ENCODE results near the gene ARHGEF28.

The ARHGEF28 gene

DNA sequence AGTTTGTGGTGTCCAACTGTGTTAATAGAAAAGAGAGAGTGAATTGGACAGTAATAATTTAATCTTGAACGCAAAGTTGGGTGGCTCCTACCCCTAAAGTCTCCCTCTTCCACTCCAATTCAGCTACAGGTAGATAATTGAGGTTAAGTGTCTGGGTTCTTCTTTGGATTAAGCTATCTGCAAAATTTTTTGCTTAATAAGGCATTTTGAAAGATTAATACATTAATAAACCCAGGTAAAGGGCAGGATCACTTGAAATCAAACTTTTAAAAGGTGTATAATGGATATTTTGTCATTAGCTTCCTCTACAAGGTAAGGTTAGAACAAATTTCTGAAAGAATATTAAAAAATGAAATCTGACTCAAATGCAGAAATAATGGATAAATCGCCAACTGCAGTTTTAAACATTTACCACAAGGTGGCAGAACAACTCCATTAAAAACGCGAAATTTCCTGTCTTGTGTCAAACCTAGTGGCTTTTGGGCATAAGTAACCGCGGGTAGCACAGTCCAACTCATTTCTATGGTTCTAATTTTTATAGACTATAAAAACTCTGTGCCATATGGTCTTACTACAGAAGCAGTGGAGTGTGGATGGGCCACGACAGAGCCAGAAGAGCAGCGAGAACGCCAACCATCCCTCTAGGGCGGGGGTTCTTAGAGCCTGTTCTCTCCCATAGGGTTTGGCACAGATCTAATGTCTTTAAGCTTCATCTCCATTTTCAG is 276.5 kb downstream of the ARHGEF28 start:
- no peaks in the 10 kb centered on the region for H3K36me3 ChIP-seq (ENCODE audit: control insufficient read depth, insufficient read depth, low read length)
- no peak overlapping the region for H3K4me3 ChIP-seq (replicated peaks; ENCODE audit: low read depth, low read length)
- no peaks in the 10 kb centered on the region for H3K27me3 ChIP-seq (replicated peaks; ENCODE audit: control insufficient read depth, insufficient read depth, low read length)
- TF ChIP-seq, protein P1, sequence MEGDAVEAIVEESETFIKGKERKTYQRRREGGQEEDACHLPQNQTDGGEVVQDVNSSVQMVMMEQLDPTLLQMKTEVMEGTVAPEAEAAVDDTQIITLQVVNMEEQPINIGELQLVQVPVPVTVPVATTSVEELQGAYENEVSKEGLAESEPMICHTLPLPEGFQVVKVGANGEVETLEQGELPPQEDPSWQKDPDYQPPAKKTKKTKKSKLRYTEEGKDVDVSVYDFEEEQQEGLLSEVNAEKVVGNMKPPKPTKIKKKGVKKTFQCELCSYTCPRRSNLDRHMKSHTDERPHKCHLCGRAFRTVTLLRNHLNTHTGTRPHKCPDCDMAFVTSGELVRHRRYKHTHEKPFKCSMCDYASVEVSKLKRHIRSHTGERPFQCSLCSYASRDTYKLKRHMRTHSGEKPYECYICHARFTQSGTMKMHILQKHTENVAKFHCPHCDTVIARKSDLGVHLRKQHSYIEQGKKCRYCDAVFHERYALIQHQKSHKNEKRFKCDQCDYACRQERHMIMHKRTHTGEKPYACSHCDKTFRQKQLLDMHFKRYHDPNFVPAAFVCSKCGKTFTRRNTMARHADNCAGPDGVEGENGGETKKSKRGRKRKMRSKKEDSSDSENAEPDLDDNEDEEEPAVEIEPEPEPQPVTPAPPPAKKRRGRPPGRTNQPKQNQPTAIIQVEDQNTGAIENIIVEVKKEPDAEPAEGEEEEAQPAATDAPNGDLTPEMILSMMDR (IDR thresholded peaks at IDR 0.05; ENCODE audit: insufficient read depth, low read length, poor library complexity, severe bottlenecking) = peak; percentile 47
- peak; percentile 60 for DNase-seq (ENCODE audit: extremely low read depth, insufficient read length)

GRCh38 chr5:73903169-73903568 is 277.2 kb downstream of the ARHGEF28 start:
- Histone ChIP-seq H3K27me3 (replicated peaks; ENCODE audit: control insufficient read depth, insufficient read depth, low read length) (no peaks in the 10 kb centered on the region), H3K4me3 (replicated peaks; ENCODE audit: low read depth, low read length) (no peak overlapping the region), H3K36me3 (ENCODE audit: control insufficient read depth, insufficient read depth, low read length) (no peaks in the 10 kb centered on the region)
- no peak for DNase-seq (ENCODE audit: extremely low read depth, insufficient read length)
- TF ChIP-seq, protein P1 (IDR thresholded peaks at IDR 0.05; ENCODE audit: insufficient read depth, low read length, poor library complexity, severe bottlenecking) = no peak

- TF ChIP-seq, protein P1 (IDR thresholded peaks at IDR 0.05; ENCODE audit: insufficient read depth, low read length, poor library complexity, severe bottlenecking) = no peak
- Histone ChIP-seq H3K4me3 (replicated peaks; ENCODE audit: low read depth, low read length) (no peak overlapping the region), H3K27me3 (replicated peaks; ENCODE audit: control insufficient read depth, insufficient read depth, low read length) (no peaks in the 10 kb centered on the region), H3K36me3 (ENCODE audit: control insufficient read depth, insufficient read depth, low read length) (no peaks in the 10 kb centered on the region)
- DNase-seq (ENCODE audit: extremely low read depth, insufficient read length) = no peak
These were observed 280.3 kb downstream of the ARHGEF28 start for GRCh38 chr5:73906277-73906676.

DNA sequence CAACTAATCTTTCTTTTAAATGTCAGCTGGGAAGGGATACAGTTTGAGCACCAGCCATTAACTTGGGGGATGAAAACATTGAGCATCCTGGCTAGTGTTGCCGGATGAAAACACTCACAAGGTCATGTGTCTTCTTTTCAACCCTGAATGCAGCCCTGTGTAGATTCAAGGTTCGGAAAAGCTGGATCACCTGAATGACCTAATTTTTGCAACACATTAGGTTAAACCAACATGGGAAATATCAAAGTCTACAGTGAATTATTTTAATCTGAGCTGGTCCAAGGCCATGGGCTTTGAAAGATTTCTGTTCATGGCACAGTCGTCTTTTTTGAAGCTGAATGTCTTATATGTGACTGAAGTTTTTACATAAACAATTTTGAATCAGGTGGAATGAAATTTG is 281.2 kb downstream of the ARHGEF28 start:
- TF ChIP-seq, protein P1 (IDR thresholded peaks at IDR 0.05; ENCODE audit: insufficient read depth, low read length, poor library complexity, severe bottlenecking) = no peak
- H3K4me3 ChIP-seq (replicated peaks; ENCODE audit: low read depth, low read length) = no peak overlapping the region
- H3K36me3 ChIP-seq (ENCODE audit: control insufficient read depth, insufficient read depth, low read length) = no peaks in the 10 kb centered on the region
- no peaks in the 10 kb centered on the region for H3K27me3 ChIP-seq (replicated peaks; ENCODE audit: control insufficient read depth, insufficient read depth, low read length)
- DNase-seq (ENCODE audit: extremely low read depth, insufficient read length) = no peak

GRCh38 chr5:73908395-73908794 is 282.4 kb downstream of the ARHGEF28 start:
- no peak overlapping the region for H3K4me3 ChIP-seq (replicated peaks; ENCODE audit: low read depth, low read length)
- TF ChIP-seq, protein P1 (IDR thresholded peaks at IDR 0.05; ENCODE audit: insufficient read depth, low read length, poor library complexity, severe bottlenecking) = no peak
- H3K36me3 ChIP-seq (ENCODE audit: control insufficient read depth, insufficient read depth, low read length) = no peaks in the 10 kb centered on the region
- no peak for DNase-seq (ENCODE audit: extremely low read depth, insufficient read length)
- H3K27me3 ChIP-seq (replicated peaks; ENCODE audit: control insufficient read depth, insufficient read depth, low read length) = no peaks in the 10 kb centered on the region

Data from GM06990 (cell line).